DOHH2 (cell line): ENCODE measurements around the gene PRIM2.
"Not testable (repeated sequence)": the region's sequence is repeated elsewhere in the genome, so short reads cannot be mapped to it uniquely, and the experiment has no call there.

ENCODE experiments used
- CTCF ChIP-seq: fragments of 200-600 bp; sonication (generic); IDR thresholded peaks from one replicate; pipeline ENCODE4 v1.5.1; 2014; ENCODE audit warnings: antibody characterized with exemption, mild to moderate bottlenecking, low read depth, low read length; ENCODE audit not compliant: poor library complexity, severe bottlenecking
- EZH2phosphoT487 ChIP-seq: fragments of 200-600 bp; sonication (generic); IDR thresholded peaks from 2 replicates; pipeline ENCODE4 v1.6.1; 2017; ENCODE audit warnings: borderline replicate concordance, mild to moderate bottlenecking, antibody characterized with exemption, low read length, moderate library complexity, mixed read lengths

GRCh38 chr6:57581586-57581985 is 264.2 kb downstream of the PRIM2 start:
- not testable (repeated sequence) for TF ChIP-seq CTCF, EZH2phosphoT487
